Measurements from ENCODE around the gene WDR82. TPM values are rescaled to one million over a fixed set of nuclear protein-coding genes. Genes with fewer than 3 reads are reported as not detected.

WDR82 gene
- total and polyA plus RNA-seq, 2 donors (not counting 1 experiment from before 2014, with no cell fraction given) = 71.2 to 77.7 TPM

- Histone ChIP-seq H3K27me3 (ENCODE audit: control insufficient read depth, insufficient read depth, low read length) (no peaks in the 10 kb centered on the region), H2AFZ (ENCODE audit: low read length) (no peak overlapping the region), H3K79me2 (ENCODE audit: control insufficient read depth, insufficient read depth, low read length) (peaks cover 73% of the 10 kb centered on the region), H3K4me1 (ENCODE audit: control insufficient read depth, extremely low read depth, insufficient read depth, low read length) (peaks cover 7% of the 10 kb centered on the region), H4K20me1 (ENCODE audit: control insufficient read depth, extremely low read depth, insufficient read depth, low read length) (peaks cover 2% of the 10 kb centered on the region), H3K36me3 (ENCODE audit: control insufficient read depth, insufficient read depth, low read length) (peaks cover 10% of the 10 kb centered on the region), H3K27ac (ENCODE audit: insufficient read depth, low read length) (no peak overlapping the region), H3K4me2 (ENCODE audit: extremely low read depth, insufficient read depth, low read length) (no peak overlapping the region), H3K9me3 (ENCODE audit: control insufficient read depth, insufficient read depth, low read depth, low read length) (no peaks in the 10 kb centered on the region), H3K4me3 (replicated peaks in 1 of 4; ENCODE audit: control extremely low read depth in 1 of 4, insufficient read depth in 1 of 4, low read depth in 3 of 4, low read length in 4 of 4) (no peak overlapping the region), H3K9ac (ENCODE audit: insufficient read depth, low read length) (no peak overlapping the region)
- DNase-seq (ENCODE audit: low read depth in 2 of 2) = no peak
- TF ChIP-seq CTCF (conservative IDR thresholded peaks at IDR 0.05 in 1 of 2, IDR thresholded peaks at IDR 0.05 in 1 of 2; ENCODE audit: low read depth in 1 of 2, low read length in 2 of 2) = no peak
- TF ChIP-seq EZH2 (IDR thresholded peaks at IDR 0.05; ENCODE audit: low read length, missing control alignments) = no peak
Observed at GRCh38 chr3:52269776-52270175, 8.7 kb downstream of the WDR82 start.

DNA sequence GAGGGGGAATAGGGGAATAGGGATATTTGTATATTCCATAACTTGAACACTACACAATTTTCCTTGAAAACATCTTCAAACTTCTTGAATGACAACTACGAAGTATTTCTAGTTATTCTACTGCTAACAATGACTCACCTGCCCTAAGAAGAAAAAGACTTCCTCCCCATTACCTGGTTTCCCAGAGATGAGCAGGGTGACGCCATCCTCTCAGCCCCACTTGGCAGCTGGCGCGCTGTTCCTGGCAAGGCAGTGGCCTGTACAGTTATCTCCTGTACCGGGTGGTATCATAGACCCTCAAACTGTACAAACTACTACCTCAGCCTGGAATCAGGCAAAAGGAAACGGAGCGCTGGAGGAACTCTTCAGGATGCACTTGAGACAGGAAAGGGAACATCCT lies 10.4 kb downstream of the WDR82 start:
- no peak overlapping the region for H2AFZ ChIP-seq (ENCODE audit: low read length)
- DNase-seq (ENCODE audit: low read depth in 2 of 2) = no peak
- no peak overlapping the region for H3K9ac ChIP-seq (ENCODE audit: insufficient read depth, low read length)
- H3K79me2 ChIP-seq (ENCODE audit: control insufficient read depth, insufficient read depth, low read length) = peaks cover 61% of the 10 kb centered on the region
- H3K27ac ChIP-seq (ENCODE audit: insufficient read depth, low read length) = no peak overlapping the region
- peaks cover 2% of the 10 kb centered on the region for H4K20me1 ChIP-seq (ENCODE audit: control insufficient read depth, extremely low read depth, insufficient read depth, low read length)
- H3K27me3 ChIP-seq (ENCODE audit: control insufficient read depth, insufficient read depth, low read length) = no peaks in the 10 kb centered on the region
- peaks cover 15% of the 10 kb centered on the region for H3K36me3 ChIP-seq (ENCODE audit: control insufficient read depth, insufficient read depth, low read length)
- H3K4me2 ChIP-seq (ENCODE audit: extremely low read depth, insufficient read depth, low read length) = no peak overlapping the region
- TF ChIP-seq EZH2 (IDR thresholded peaks at IDR 0.05; ENCODE audit: low read length, missing control alignments) = no peak
- TF ChIP-seq CTCF (conservative IDR thresholded peaks at IDR 0.05 in 1 of 2, IDR thresholded peaks at IDR 0.05 in 1 of 2; ENCODE audit: low read depth in 1 of 2, low read length in 2 of 2) = no peak
- peaks cover 7% of the 10 kb centered on the region for H3K4me1 ChIP-seq (ENCODE audit: control insufficient read depth, extremely low read depth, insufficient read depth, low read length)
- no peaks in the 10 kb centered on the region for H3K9me3 ChIP-seq (ENCODE audit: control insufficient read depth, insufficient read depth, low read depth, low read length)
- H3K4me3 ChIP-seq (replicated peaks in 1 of 4; ENCODE audit: control extremely low read depth in 1 of 4, insufficient read depth in 1 of 4, low read depth in 3 of 4, low read length in 4 of 4) = no peak overlapping the region

- Histone ChIP-seq H3K9ac (ENCODE audit: insufficient read depth, low read length) (no peak overlapping the region), H3K4me2 (ENCODE audit: extremely low read depth, insufficient read depth, low read length) (no peak overlapping the region), H3K79me2 (ENCODE audit: control insufficient read depth, insufficient read depth, low read length) (peaks cover 40% of the 10 kb centered on the region), H3K4me1 (ENCODE audit: control insufficient read depth, extremely low read depth, insufficient read depth, low read length) (peaks cover 3% of the 10 kb centered on the region), H3K4me3 (replicated peaks in 1 of 4; ENCODE audit: control extremely low read depth in 1 of 4, insufficient read depth in 1 of 4, low read depth in 3 of 4, low read length in 4 of 4) (no peak overlapping the region), H3K9me3 (ENCODE audit: control insufficient read depth, insufficient read depth, low read depth, low read length) (no peaks in the 10 kb centered on the region), H3K36me3 (ENCODE audit: control insufficient read depth, insufficient read depth, low read length) (peaks cover 17% of the 10 kb centered on the region), H3K27ac (ENCODE audit: insufficient read depth, low read length) (no peak overlapping the region), H3K27me3 (ENCODE audit: control insufficient read depth, insufficient read depth, low read length) (no peaks in the 10 kb centered on the region), H4K20me1 (ENCODE audit: control insufficient read depth, extremely low read depth, insufficient read depth, low read length) (peaks cover 2% of the 10 kb centered on the region), H2AFZ (ENCODE audit: low read length) (no peak overlapping the region)
- TF ChIP-seq CTCF (conservative IDR thresholded peaks at IDR 0.05 in 1 of 2, IDR thresholded peaks at IDR 0.05 in 1 of 2; ENCODE audit: low read depth in 1 of 2, low read length in 2 of 2) (no peak), EZH2 (IDR thresholded peaks at IDR 0.05; ENCODE audit: low read length, missing control alignments) (no peak)
- DNase-seq (ENCODE audit: low read depth in 2 of 2) = no peak
Observed at GRCh38 chr3:52265387-52265786, 13.1 kb downstream of the WDR82 start.

Measured in fibroblast of lung (primary cell).